ENCODE measurements around the gene CNTN3. TPM values are rescaled to one million over a fixed set of nuclear protein-coding genes. Genes with fewer than 3 reads are reported as not detected.

CNTN3 gene
- total RNA-seq, 2 donors from 2014 or later: 6.5 to 9.7 TPM

GRCh38 chr3:74605437-74605836, 9.0 kb downstream of the CNTN3 start:
- H3K4me3 ChIP-seq: no peak overlapping the region
- H3K4me1 ChIP-seq (ENCODE audit: control insufficient read depth in 1 of 2, low read depth in 2 of 2): no peaks in the 10 kb centered on the region
- no peaks in the 10 kb centered on the region for H3K27me3 ChIP-seq (replicated peaks; ENCODE audit: insufficient read depth)
- H3K27ac ChIP-seq: no peak overlapping the region
- DNase-seq (ENCODE audit: low spot score): no peak
- ATAC-seq (ENCODE audit: insufficient number of reproducible peaks, low FRiP score, low read depth): no peak
- no peak for TF ChIP-seq CTCF (IDR thresholded peaks at IDR 0.05)
- no peaks in the 10 kb centered on the region for H3K36me3 ChIP-seq
- H3K9me3 ChIP-seq: no peaks in the 10 kb centered on the region

- H3K9me3 ChIP-seq: no peaks in the 10 kb centered on the region
- no peaks in the 10 kb centered on the region for H3K27me3 ChIP-seq (replicated peaks; ENCODE audit: insufficient read depth)
- no peaks in the 10 kb centered on the region for H3K36me3 ChIP-seq
- TF ChIP-seq CTCF (IDR thresholded peaks at IDR 0.05): no peak
- H3K27ac ChIP-seq: no peak overlapping the region
- H3K4me1 ChIP-seq (ENCODE audit: control insufficient read depth in 1 of 2, low read depth in 2 of 2): peaks cover 0 to 7% of the 10 kb centered on the region in 2 donors
- H3K4me3 ChIP-seq: no peak overlapping the region
- DNase-seq (ENCODE audit: low spot score) (no peak), ATAC-seq (ENCODE audit: insufficient number of reproducible peaks, low FRiP score, low read depth) (no peak)
Measured at GRCh38 chr3:74603292-74603691, 11.2 kb downstream of the CNTN3 start.

- H3K36me3 ChIP-seq: no peaks in the 10 kb centered on the region
- ATAC-seq (ENCODE audit: insufficient number of reproducible peaks, low FRiP score, low read depth): no peak
- H3K4me1 ChIP-seq (ENCODE audit: control insufficient read depth in 1 of 2, low read depth in 2 of 2): peaks cover 0 to 7% of the 10 kb centered on the region in 2 donors
- no peak overlapping the region for H3K4me3 ChIP-seq
- no peak overlapping the region for H3K27ac ChIP-seq
- no peak for DNase-seq (ENCODE audit: low spot score)
- no peaks in the 10 kb centered on the region for H3K9me3 ChIP-seq
- H3K27me3 ChIP-seq (replicated peaks; ENCODE audit: insufficient read depth): no peaks in the 10 kb centered on the region
- TF ChIP-seq CTCF (IDR thresholded peaks at IDR 0.05): no peak
Measured at GRCh38 chr3:74602471-74602870, 12.0 kb downstream of the CNTN3 start.

- no peak for ATAC-seq (ENCODE audit: insufficient number of reproducible peaks, low FRiP score, low read depth)
- no peak overlapping the region for H3K4me3 ChIP-seq
- no peaks in the 10 kb centered on the region for H3K9me3 ChIP-seq
- peaks cover 0 to 7% of the 10 kb centered on the region in 2 donors for H3K4me1 ChIP-seq (ENCODE audit: control insufficient read depth in 1 of 2, low read depth in 2 of 2)
- H3K27me3 ChIP-seq (replicated peaks; ENCODE audit: insufficient read depth): no peaks in the 10 kb centered on the region
- H3K27ac ChIP-seq: no peak overlapping the region
- H3K36me3 ChIP-seq: no peaks in the 10 kb centered on the region
- no peak for DNase-seq (ENCODE audit: low spot score)
- TF ChIP-seq CTCF (IDR thresholded peaks at IDR 0.05): no peak
Measured at GRCh38 chr3:74601793-74602192, 12.7 kb downstream of the CNTN3 start.

- DNase-seq (ENCODE audit: low spot score): no peak
- Histone ChIP-seq H3K27me3 (replicated peaks; ENCODE audit: insufficient read depth) (no peaks in the 10 kb centered on the region), H3K27ac (no peak overlapping the region), H3K4me1 (ENCODE audit: control insufficient read depth in 1 of 2, low read depth in 2 of 2) (peaks cover 0 to 7% of the 10 kb centered on the region in 2 donors), H3K4me3 (no peak overlapping the region), H3K36me3 (no peaks in the 10 kb centered on the region), H3K9me3 (no peaks in the 10 kb centered on the region)
- no peak for TF ChIP-seq CTCF (IDR thresholded peaks at IDR 0.05)
- no peak for ATAC-seq (ENCODE audit: insufficient number of reproducible peaks, low FRiP score, low read depth)
Measured at GRCh38 chr3:74599564-74599963, 14.9 kb downstream of the CNTN3 start.

All from thoracic aorta (tissue), 2 donors.